ENCODE measurements around the gene GATM.

Gene GATM

GRCh38 chr15:45395943-45396342 lies 17.6 kb upstream of the GATM start:
- no peak overlapping the region for H3K27ac ChIP-seq
- no peak for TF ChIP-seq CTCF (conservative IDR thresholded peaks at IDR 0.05)

- no peak for TF ChIP-seq CTCF (conservative IDR thresholded peaks at IDR 0.05)
- H3K27ac ChIP-seq, result no peak overlapping the region
Measured at GRCh38 chr15:45394681-45395080, 16.3 kb upstream of the GATM start.

GRCh38 chr15:45393851-45394250 lies 15.5 kb upstream of the GATM start:
- TF ChIP-seq CTCF (conservative IDR thresholded peaks at IDR 0.05), result peak; percentile 71
- no peak overlapping the region for H3K27ac ChIP-seq

GRCh38 chr15:45392584-45392855 lies 14.2 kb upstream of the GATM start:
- no peak overlapping the region for H3K27ac ChIP-seq
- no peak for TF ChIP-seq CTCF (conservative IDR thresholded peaks at IDR 0.05)

- no peak for TF ChIP-seq CTCF (conservative IDR thresholded peaks at IDR 0.05)
- no peak overlapping the region for H3K27ac ChIP-seq
Measured at GRCh38 chr15:45391746-45392583, 13.6 kb upstream of the GATM start.

GRCh38 chr15:45389351-45389750 lies 11.0 kb upstream of the GATM start:
- TF ChIP-seq CTCF (conservative IDR thresholded peaks at IDR 0.05), result no peak
- H3K27ac ChIP-seq, result no peak overlapping the region

GRCh38 chr15:45387380-45388007 lies 9.2 kb upstream of the GATM start:
- no peak for TF ChIP-seq CTCF (conservative IDR thresholded peaks at IDR 0.05)
- H3K27ac ChIP-seq, result peak overlapping the region; percentile 55
